ENCODE data around the gene ST14.

ST14 gene

DNA sequence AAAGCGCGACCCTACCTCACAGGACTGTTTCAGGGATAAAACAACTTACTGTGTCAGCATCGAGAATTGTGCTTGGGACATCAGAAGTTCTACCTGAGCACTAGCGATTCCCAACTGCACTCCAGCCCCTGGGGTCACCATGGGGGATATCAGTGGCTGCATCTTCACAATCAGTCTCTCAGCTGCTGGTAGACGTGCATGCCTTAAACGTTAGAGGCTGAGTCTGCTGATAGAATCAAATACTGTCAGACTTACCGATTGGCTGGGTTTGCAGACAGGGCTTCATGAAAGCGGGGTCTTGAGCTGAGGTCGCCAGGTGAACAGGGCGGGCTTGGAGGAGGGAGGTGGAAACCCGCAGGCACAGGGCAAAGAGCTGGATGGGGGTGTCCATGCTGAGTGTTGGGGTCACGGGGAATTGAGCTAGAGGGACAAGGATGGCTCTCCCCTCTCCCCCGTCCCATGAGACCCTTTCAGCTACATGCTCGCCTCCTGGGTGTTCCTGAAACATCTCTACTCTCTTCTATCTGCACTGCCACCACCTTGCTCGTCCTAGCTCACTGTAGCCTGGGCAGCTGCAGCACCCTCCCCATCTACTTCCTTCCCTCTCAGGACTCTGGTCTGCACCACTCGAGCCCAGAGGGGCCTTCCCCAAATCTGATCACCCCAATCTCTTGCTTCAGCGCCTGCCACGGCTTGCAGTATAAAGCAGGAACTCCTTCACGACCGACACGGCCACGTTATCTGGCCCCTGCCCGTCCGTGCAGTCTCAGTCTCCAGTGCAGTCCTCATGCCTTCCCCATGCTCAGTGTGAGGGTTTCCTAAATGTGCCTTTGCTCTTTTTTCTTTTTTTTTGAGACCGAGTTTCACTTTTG, 43.5 kb downstream of the ST14 start:
- in situ Hi-C loops (cut with MboI; ENCODE audit: low sequenced_read_pairs, unreplicated experiment): loop anchor here (25.0 kb wide), 1 partner anchor 659 kb away; no protein-coding TSS in a partner anchor
- no peak for DNase-seq (ENCODE audit: low spot score)
- TF ChIP-seq, protein P1, sequence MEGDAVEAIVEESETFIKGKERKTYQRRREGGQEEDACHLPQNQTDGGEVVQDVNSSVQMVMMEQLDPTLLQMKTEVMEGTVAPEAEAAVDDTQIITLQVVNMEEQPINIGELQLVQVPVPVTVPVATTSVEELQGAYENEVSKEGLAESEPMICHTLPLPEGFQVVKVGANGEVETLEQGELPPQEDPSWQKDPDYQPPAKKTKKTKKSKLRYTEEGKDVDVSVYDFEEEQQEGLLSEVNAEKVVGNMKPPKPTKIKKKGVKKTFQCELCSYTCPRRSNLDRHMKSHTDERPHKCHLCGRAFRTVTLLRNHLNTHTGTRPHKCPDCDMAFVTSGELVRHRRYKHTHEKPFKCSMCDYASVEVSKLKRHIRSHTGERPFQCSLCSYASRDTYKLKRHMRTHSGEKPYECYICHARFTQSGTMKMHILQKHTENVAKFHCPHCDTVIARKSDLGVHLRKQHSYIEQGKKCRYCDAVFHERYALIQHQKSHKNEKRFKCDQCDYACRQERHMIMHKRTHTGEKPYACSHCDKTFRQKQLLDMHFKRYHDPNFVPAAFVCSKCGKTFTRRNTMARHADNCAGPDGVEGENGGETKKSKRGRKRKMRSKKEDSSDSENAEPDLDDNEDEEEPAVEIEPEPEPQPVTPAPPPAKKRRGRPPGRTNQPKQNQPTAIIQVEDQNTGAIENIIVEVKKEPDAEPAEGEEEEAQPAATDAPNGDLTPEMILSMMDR (IDR thresholded peaks at IDR 0.05; ENCODE audit: borderline replicate concordance, control extremely low read depth, extremely low read depth, insufficient read depth, missing control alignments): no peak

GRCh38 chr11:130203766-130204702, 44.5 kb downstream of the ST14 start:
- no peak for DNase-seq (ENCODE audit: low spot score)
- in situ Hi-C loops (cut with MboI; ENCODE audit: low sequenced_read_pairs, unreplicated experiment): loop anchor here (25.0 kb wide), 1 partner anchor 658 kb away; no protein-coding TSS in a partner anchor
- TF ChIP-seq, protein P1 (IDR thresholded peaks at IDR 0.05; ENCODE audit: borderline replicate concordance, control extremely low read depth, extremely low read depth, insufficient read depth, missing control alignments): no peak

DNA sequence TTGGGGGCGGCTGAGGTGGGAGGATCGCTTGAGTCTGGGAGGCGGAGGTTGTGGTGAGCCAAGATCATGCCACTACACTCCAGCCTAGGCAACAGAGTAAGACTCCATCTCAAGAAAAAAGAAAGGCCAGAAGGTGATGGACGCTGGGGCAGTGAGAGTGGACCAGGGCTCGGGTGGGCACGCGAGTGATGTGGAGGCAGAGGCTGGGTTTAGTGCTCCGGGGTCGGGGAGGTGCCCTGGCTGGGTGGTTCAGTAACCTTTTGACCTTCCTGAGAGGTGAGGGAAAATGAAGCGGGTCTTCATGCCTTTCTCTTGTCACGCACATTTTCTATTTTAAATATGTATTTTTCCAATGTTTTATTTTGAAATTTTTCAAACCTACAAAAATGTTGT, 45.1 kb downstream of the ST14 start:
- DNase-seq (ENCODE audit: low spot score): no peak
- in situ Hi-C loops (cut with MboI; ENCODE audit: low sequenced_read_pairs, unreplicated experiment): loop anchor here (25.0 kb wide), 1 partner anchor 658 kb away; no protein-coding TSS in a partner anchor
- TF ChIP-seq, protein P1 (IDR thresholded peaks at IDR 0.05; ENCODE audit: borderline replicate concordance, control extremely low read depth, extremely low read depth, insufficient read depth, missing control alignments): no peak

- TF ChIP-seq, protein P1 (IDR thresholded peaks at IDR 0.05; ENCODE audit: borderline replicate concordance, control extremely low read depth, extremely low read depth, insufficient read depth, missing control alignments): no peak
- in situ Hi-C loops (cut with MboI; ENCODE audit: low sequenced_read_pairs, unreplicated experiment): loop anchor here (25.0 kb wide), 1 partner anchor 656 kb away; no protein-coding TSS in a partner anchor
- DNase-seq (ENCODE audit: low spot score): no peak
Measured at GRCh38 chr11:130206141-130206540, 46.6 kb downstream of the ST14 start.

- in situ Hi-C loops (cut with MboI; ENCODE audit: low sequenced_read_pairs, unreplicated experiment): loop anchor here (25.0 kb wide), 1 partner anchor 654 kb away; no protein-coding TSS in a partner anchor
- DNase-seq (ENCODE audit: low spot score): no peak
- TF ChIP-seq, protein P1 (IDR thresholded peaks at IDR 0.05; ENCODE audit: borderline replicate concordance, control extremely low read depth, extremely low read depth, insufficient read depth, missing control alignments): no peak
Measured at GRCh38 chr11:130208241-130209127, 48.9 kb downstream of the ST14 start.
